Measurements from ENCODE around the gene CAMTA1.

Gene CAMTA1

GRCh38 chr1:7534061-7534825 is 749.0 kb downstream of the CAMTA1 start:
- Histone ChIP-seq H3K9me3 (ENCODE audit: control insufficient read depth, insufficient read depth, low read depth, low read length) (no peaks in the 10 kb centered on the region), H3K9ac (ENCODE audit: low read length) (no peak overlapping the region), H3K36me3 (ENCODE audit: control insufficient read depth, insufficient read depth, low read length) (no peaks in the 10 kb centered on the region), H3K27me3 (ENCODE audit: control insufficient read depth, insufficient read depth, low read length) (no peaks in the 10 kb centered on the region), H3K27ac (ENCODE audit: low read depth, low read length) (no peak overlapping the region), H3K4me3 (ENCODE audit: low read depth, low read length) (no peak overlapping the region), H3K4me1 (ENCODE audit: control insufficient read depth, insufficient read depth, low read length) (peaks cover 59% of the 10 kb centered on the region)

GRCh38 chr1:7535016-7535415 is 749.8 kb downstream of the CAMTA1 start:
- H3K9me3 ChIP-seq (ENCODE audit: control insufficient read depth, insufficient read depth, low read depth, low read length), result no peaks in the 10 kb centered on the region
- no peak overlapping the region for H3K27ac ChIP-seq (ENCODE audit: low read depth, low read length)
- no peak overlapping the region for H3K4me3 ChIP-seq (ENCODE audit: low read depth, low read length)
- peaks cover 63% of the 10 kb centered on the region for H3K4me1 ChIP-seq (ENCODE audit: control insufficient read depth, insufficient read depth, low read length)
- H3K36me3 ChIP-seq (ENCODE audit: control insufficient read depth, insufficient read depth, low read length), result no peaks in the 10 kb centered on the region
- no peak overlapping the region for H3K9ac ChIP-seq (ENCODE audit: low read length)
- H3K27me3 ChIP-seq (ENCODE audit: control insufficient read depth, insufficient read depth, low read length), result no peaks in the 10 kb centered on the region

- Histone ChIP-seq H3K27ac (ENCODE audit: low read depth, low read length) (peak overlapping the region; percentile 78), H3K4me1 (ENCODE audit: control insufficient read depth, insufficient read depth, low read length) (peaks cover 57% of the 10 kb centered on the region), H3K4me3 (ENCODE audit: low read depth, low read length) (peak overlapping the region; percentile 27), H3K9ac (ENCODE audit: low read length) (peak overlapping the region; percentile 32), H3K27me3 (ENCODE audit: control insufficient read depth, insufficient read depth, low read length) (no peaks in the 10 kb centered on the region), H3K36me3 (ENCODE audit: control insufficient read depth, insufficient read depth, low read length) (no peaks in the 10 kb centered on the region), H3K9me3 (ENCODE audit: control insufficient read depth, insufficient read depth, low read depth, low read length) (no peaks in the 10 kb centered on the region)
These were observed 751.0 kb downstream of the CAMTA1 start for GRCh38 chr1:7535934-7536878.

- H3K27me3 ChIP-seq (ENCODE audit: control insufficient read depth, insufficient read depth, low read length), result no peaks in the 10 kb centered on the region
- peaks cover 57% of the 10 kb centered on the region for H3K4me1 ChIP-seq (ENCODE audit: control insufficient read depth, insufficient read depth, low read length)
- H3K36me3 ChIP-seq (ENCODE audit: control insufficient read depth, insufficient read depth, low read length), result no peaks in the 10 kb centered on the region
- H3K4me3 ChIP-seq (ENCODE audit: low read depth, low read length), result peak overlapping the region; percentile 27; the same call in 1 of the 2 replicates
- no peaks in the 10 kb centered on the region for H3K9me3 ChIP-seq (ENCODE audit: control insufficient read depth, insufficient read depth, low read depth, low read length)
- peak overlapping the region; percentile 78; the same call in 1 of the 2 replicates for H3K27ac ChIP-seq (ENCODE audit: low read depth, low read length)
- H3K9ac ChIP-seq (ENCODE audit: low read length), result peak overlapping the region; percentile 32
These were observed 751.8 kb downstream of the CAMTA1 start for GRCh38 chr1:7536891-7537591.

- Histone ChIP-seq H3K27ac (ENCODE audit: low read depth, low read length) (no peak overlapping the region), H3K9ac (ENCODE audit: low read length) (no peak overlapping the region), H3K27me3 (ENCODE audit: control insufficient read depth, insufficient read depth, low read length) (no peaks in the 10 kb centered on the region)
These were observed 752.8 kb downstream of the CAMTA1 start for GRCh38 chr1:7538033-7538432.

GRCh38 chr1:7538849-7539768 is 753.9 kb downstream of the CAMTA1 start:
- no peaks in the 10 kb centered on the region for H3K36me3 ChIP-seq (ENCODE audit: control insufficient read depth, insufficient read depth, low read length)
- no peak overlapping the region; the same call in 1 of the 2 replicates for H3K27ac ChIP-seq (ENCODE audit: low read depth, low read length)
- no peak overlapping the region for H3K4me3 ChIP-seq (ENCODE audit: low read depth, low read length)
- peaks cover 55% of the 10 kb centered on the region for H3K4me1 ChIP-seq (ENCODE audit: control insufficient read depth, insufficient read depth, low read length)
- H3K9me3 ChIP-seq (ENCODE audit: control insufficient read depth, insufficient read depth, low read depth, low read length), result no peaks in the 10 kb centered on the region
- H3K9ac ChIP-seq (ENCODE audit: low read length), result no peak overlapping the region
- no peaks in the 10 kb centered on the region for H3K27me3 ChIP-seq (ENCODE audit: control insufficient read depth, insufficient read depth, low read length)

More at GRCh38 chr1:7538033-7538432, 752.8 kb downstream of the CAMTA1 start:
- no peaks in the 10 kb centered on the region for H3K9me3 ChIP-seq (ENCODE audit: control insufficient read depth, insufficient read depth, low read depth, low read length)
- no peak overlapping the region for H3K4me3 ChIP-seq (ENCODE audit: low read depth, low read length)
- peaks cover 57% of the 10 kb centered on the region for H3K4me1 ChIP-seq (ENCODE audit: control insufficient read depth, insufficient read depth, low read length)
- no peaks in the 10 kb centered on the region for H3K36me3 ChIP-seq (ENCODE audit: control insufficient read depth, insufficient read depth, low read length)

- Histone ChIP-seq H3K9ac (ENCODE audit: low read length) (no peak overlapping the region), H3K27me3 (ENCODE audit: control insufficient read depth, insufficient read depth, low read length) (no peaks in the 10 kb centered on the region), H3K27ac (ENCODE audit: low read depth, low read length) (no peak overlapping the region), H3K9me3 (ENCODE audit: control insufficient read depth, insufficient read depth, low read depth, low read length) (0 out of 2 replicates have a peak, but pooled peaks cover 3% of the 10 kb centered on the region), H3K4me1 (ENCODE audit: control insufficient read depth, insufficient read depth, low read length) (peaks cover 49% of the 10 kb centered on the region), H3K4me3 (ENCODE audit: low read depth, low read length) (no peak overlapping the region), H3K36me3 (ENCODE audit: control insufficient read depth, insufficient read depth, low read length) (no peaks in the 10 kb centered on the region)
These were observed 754.5 kb downstream of the CAMTA1 start for GRCh38 chr1:7539769-7540175.

- Histone ChIP-seq H3K4me1 (ENCODE audit: control insufficient read depth, insufficient read depth, low read length) (peaks cover 38% of the 10 kb centered on the region), H3K4me3 (ENCODE audit: low read depth, low read length) (no peak overlapping the region), H3K9ac (ENCODE audit: low read length) (no peak overlapping the region), H3K27me3 (ENCODE audit: control insufficient read depth, insufficient read depth, low read length) (no peaks in the 10 kb centered on the region), H3K9me3 (ENCODE audit: control insufficient read depth, insufficient read depth, low read depth, low read length) (0 out of 2 replicates have a peak, but pooled peaks cover 3% of the 10 kb centered on the region), H3K27ac (ENCODE audit: low read depth, low read length) (no peak overlapping the region), H3K36me3 (ENCODE audit: control insufficient read depth, insufficient read depth, low read length) (no peaks in the 10 kb centered on the region)
These were observed 755.6 kb downstream of the CAMTA1 start for GRCh38 chr1:7540816-7541215.

- H3K27ac ChIP-seq (ENCODE audit: low read depth, low read length), result no peak overlapping the region
- no peaks in the 10 kb centered on the region for H3K27me3 ChIP-seq (ENCODE audit: control insufficient read depth, insufficient read depth, low read length)
- H3K9ac ChIP-seq (ENCODE audit: low read length), result no peak overlapping the region
- no peaks in the 10 kb centered on the region for H3K36me3 ChIP-seq (ENCODE audit: control insufficient read depth, insufficient read depth, low read length)
- peaks cover 30% of the 10 kb centered on the region for H3K4me1 ChIP-seq (ENCODE audit: control insufficient read depth, insufficient read depth, low read length)
- no peak overlapping the region for H3K4me3 ChIP-seq (ENCODE audit: low read depth, low read length)
- H3K9me3 ChIP-seq (ENCODE audit: control insufficient read depth, insufficient read depth, low read depth, low read length), result 0 out of 2 replicates have a peak, but pooled peaks cover 3% of the 10 kb centered on the region
These were observed 756.4 kb downstream of the CAMTA1 start for GRCh38 chr1:7541629-7542028.

GRCh38 chr1:7543718-7544090 is 758.5 kb downstream of the CAMTA1 start:
- Histone ChIP-seq H3K9ac (ENCODE audit: low read length) (no peak overlapping the region), H3K4me3 (ENCODE audit: low read depth, low read length) (no peak overlapping the region), H3K27ac (ENCODE audit: low read depth, low read length) (no peak overlapping the region), H3K4me1 (ENCODE audit: control insufficient read depth, insufficient read depth, low read length) (peaks cover 9% of the 10 kb centered on the region), H3K27me3 (ENCODE audit: control insufficient read depth, insufficient read depth, low read length) (no peaks in the 10 kb centered on the region), H3K9me3 (ENCODE audit: control insufficient read depth, insufficient read depth, low read depth, low read length) (0 out of 2 replicates have a peak, but pooled peaks cover 3% of the 10 kb centered on the region), H3K36me3 (ENCODE audit: control insufficient read depth, insufficient read depth, low read length) (no peaks in the 10 kb centered on the region)
